ENCODE measurements around the gene EYA2. TPM values are rescaled to one million over a fixed set of nuclear protein-coding genes. Genes with fewer than 3 reads are reported as not detected.

EYA2 gene
- total RNA-seq, 1 donor = not detected

- no peak overlapping the region for H3K4me3 ChIP-seq (ENCODE audit: low read depth, low read length)
- TF ChIP-seq CTCF (IDR thresholded peaks at IDR 0.05; ENCODE audit: insufficient read depth, low read depth, low read length) = peak; percentile 83
- peak; percentile 79 for DNase-seq (ENCODE audit: low read depth)
These were observed 255.9 kb downstream of the EYA2 start for GRCh38 chr20:47150403-47151152.

- TF ChIP-seq CTCF (IDR thresholded peaks at IDR 0.05; ENCODE audit: insufficient read depth, low read depth, low read length) = no peak
- DNase-seq (ENCODE audit: low read depth) = no peak
- no peak overlapping the region for H3K4me3 ChIP-seq (ENCODE audit: low read depth, low read length)
These were observed 257.4 kb downstream of the EYA2 start for GRCh38 chr20:47152068-47152467.

GRCh38 chr20:47154089-47154488, 259.4 kb downstream of the EYA2 start:
- no peak overlapping the region for H3K4me3 ChIP-seq (ENCODE audit: low read depth, low read length)
- DNase-seq (ENCODE audit: low read depth) = no peak
- no peak for TF ChIP-seq CTCF (IDR thresholded peaks at IDR 0.05; ENCODE audit: insufficient read depth, low read depth, low read length)

DNA sequence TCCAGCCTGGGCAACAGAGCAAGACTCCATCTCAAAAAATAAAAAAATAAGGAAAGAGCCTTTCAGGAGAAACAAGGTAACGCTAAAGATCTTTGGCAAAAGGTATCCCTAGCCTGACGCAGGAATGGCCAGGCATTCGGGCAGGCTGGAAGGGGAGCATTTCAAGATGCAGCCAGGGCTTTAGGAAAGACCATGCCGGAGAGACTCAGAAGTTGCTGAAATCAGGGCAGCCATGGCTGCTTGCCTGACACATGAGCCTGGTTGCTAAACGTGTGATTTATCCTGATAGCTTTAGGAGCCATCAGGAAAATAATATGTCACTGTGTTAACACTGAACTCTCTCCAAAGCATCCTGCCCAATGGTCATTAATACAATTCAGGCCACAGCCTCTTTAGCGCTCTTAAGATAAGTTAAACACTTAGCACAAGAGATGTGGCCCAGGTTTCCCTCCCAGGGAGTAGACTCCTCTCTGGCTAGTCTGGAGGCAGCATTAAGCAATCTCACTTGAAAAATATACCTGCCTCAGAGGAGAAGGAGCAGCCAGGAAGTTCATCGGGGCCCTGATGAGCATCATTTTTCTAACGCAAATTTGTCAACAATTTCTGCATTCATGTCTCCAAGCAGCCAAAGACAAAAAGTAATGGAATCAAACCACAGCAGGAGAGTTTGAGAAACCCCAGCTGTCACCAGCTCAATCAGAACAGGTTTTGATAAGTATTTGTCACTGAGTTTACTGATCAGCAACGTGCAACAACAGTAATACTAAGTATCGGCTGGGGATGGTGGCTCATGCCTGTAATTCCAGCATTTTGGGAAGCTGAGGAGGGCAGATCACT, 261.9 kb downstream of the EYA2 start:
- no peak overlapping the region for H3K4me3 ChIP-seq (ENCODE audit: low read depth, low read length)
- TF ChIP-seq CTCF (IDR thresholded peaks at IDR 0.05; ENCODE audit: insufficient read depth, low read depth, low read length) = no peak
- no peak for DNase-seq (ENCODE audit: low read depth)

DNA sequence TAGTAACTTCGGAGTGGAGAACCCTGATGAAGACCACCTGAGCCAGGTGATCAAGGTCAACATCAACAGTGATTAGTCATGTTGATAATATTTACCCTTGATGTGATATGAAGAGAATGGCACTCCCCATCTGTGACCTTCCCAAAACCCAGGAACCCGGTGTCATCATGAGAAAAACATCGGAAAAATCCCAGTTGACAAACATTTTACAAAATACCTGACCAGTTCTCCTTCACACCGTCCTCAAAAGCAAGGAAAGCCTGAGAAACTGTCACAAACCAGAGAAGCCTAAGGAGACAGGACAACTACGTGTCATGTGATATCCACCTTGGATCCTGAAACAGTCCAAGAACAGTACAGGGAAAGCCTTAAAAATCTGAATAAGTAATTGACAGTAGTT, 264.5 kb downstream of the EYA2 start:
- no peak overlapping the region for H3K4me3 ChIP-seq (ENCODE audit: low read depth, low read length)
- DNase-seq (ENCODE audit: low read depth) = no peak
- TF ChIP-seq CTCF (IDR thresholded peaks at IDR 0.05; ENCODE audit: insufficient read depth, low read depth, low read length) = no peak

- no peak overlapping the region for H3K4me3 ChIP-seq (ENCODE audit: low read depth, low read length)
- TF ChIP-seq CTCF (IDR thresholded peaks at IDR 0.05; ENCODE audit: insufficient read depth, low read depth, low read length) = no peak
- DNase-seq (ENCODE audit: low read depth) = no peak
These were observed 265.6 kb downstream of the EYA2 start for GRCh38 chr20:47160240-47160639.
